ENCODE measurements around the gene AP3B2.
A peak's percentile ranks its signal among the peaks of the same experiment; 100 is the strongest.
"Not testable (repeated sequence)": the region's sequence is repeated elsewhere in the genome, so short reads cannot be mapped to it uniquely, and the experiment has no call there.

Gene AP3B2

GRCh38 chr15:82647045-82647834 lies 62.4 kb downstream of the AP3B2 start, which contains the start of gene CPEB1:
TSS of gene CPEB1 (minus strand) at chr15:82647363. CDS start at chr15:82628459, 18,904 bp downstream.
- peak in 1 of 2 experiments; percentile 35 for DNase-seq

GRCh38 chr15:82646250-82647044 lies 63.2 kb downstream of the AP3B2 start:
- DNase-seq: no peak

DNA sequence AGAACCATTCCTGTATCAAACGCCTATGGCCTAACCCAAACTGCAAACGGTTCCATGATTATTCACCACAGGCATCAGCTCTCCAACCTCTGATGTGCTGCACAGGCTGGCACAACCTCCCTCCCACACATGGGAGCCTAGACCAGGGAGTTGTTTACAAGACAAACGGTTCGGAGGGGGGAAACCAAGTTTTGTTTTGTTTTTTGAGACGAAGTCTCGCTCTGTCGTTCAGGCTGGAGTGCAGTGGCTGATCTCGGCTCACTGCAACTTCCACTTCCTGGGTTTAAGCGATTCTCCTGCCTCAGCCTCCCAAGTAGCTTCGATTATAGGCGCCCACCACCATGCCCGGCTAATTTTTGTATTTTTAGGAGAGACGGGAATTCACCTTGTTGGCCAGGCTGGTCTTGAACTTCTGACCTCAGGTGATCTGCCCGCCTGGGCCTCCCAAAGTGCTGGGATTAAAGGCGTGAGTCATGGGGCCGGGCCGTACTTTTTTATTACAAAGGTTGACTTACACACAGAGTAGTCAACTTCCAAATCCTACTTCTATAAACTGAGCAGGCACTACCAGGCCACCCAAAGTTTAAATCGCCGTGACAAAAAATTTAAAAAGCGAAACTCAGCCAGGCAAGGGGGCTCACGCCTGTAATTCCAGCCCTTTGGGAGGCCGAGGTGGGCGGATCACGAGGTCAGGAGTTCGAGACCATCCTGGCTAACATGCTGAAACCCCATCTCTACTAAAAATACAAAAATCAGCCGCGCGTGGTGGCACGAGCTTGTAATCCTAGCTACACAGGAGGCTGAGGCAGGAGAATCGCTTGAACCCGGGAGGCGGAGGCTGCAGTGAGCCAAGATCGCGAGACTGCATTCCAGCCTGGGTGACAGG lies 64.5 kb downstream of the AP3B2 start:
- DNase-seq: not testable (repeated sequence)

- no peak for DNase-seq
Measured at GRCh38 chr15:82643992-82644391, 65.7 kb downstream of the AP3B2 start.

GRCh38 chr15:82642656-82643055 lies 67.0 kb downstream of the AP3B2 start:
- DNase-seq: no peak

GRCh38 chr15:82641129-82641798 lies 68.4 kb downstream of the AP3B2 start:
- no peak for DNase-seq

- no peak for DNase-seq
Measured at GRCh38 chr15:82640672-82641071, 69.0 kb downstream of the AP3B2 start.

GRCh38 chr15:82635798-82636197 lies 73.9 kb downstream of the AP3B2 start:
- no peak for DNase-seq

- DNase-seq: no peak
Measured at GRCh38 chr15:82630033-82630432, 79.6 kb downstream of the AP3B2 start.

GRCh38 chr15:82625136-82625535 lies 84.5 kb downstream of the AP3B2 start:
- no peak for DNase-seq

- no peak for DNase-seq
Measured at GRCh38 chr15:82624438-82624837, 85.2 kb downstream of the AP3B2 start.

- no peak for DNase-seq
Measured at GRCh38 chr15:82624008-82624407, 85.7 kb downstream of the AP3B2 start.

DNA sequence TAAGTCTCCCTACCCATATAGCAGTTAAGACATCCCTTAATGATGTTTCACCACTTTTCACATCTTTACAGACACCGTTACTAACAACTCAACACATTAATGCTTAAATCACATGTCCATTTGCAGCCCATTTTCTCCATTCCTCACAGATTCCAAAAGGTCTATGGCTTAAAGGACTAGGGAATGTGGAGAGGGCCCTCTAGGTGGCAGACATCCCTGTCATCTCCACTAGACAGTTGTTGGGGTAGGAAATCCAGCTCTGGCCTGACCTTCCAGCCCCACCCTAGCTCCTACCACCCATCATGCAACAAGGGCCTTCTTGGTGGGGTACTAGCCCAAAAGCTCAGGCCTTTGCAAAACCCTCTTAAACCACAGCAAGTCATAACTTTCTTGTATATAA lies 87.7 kb downstream of the AP3B2 start:
- peak in 1 of 2 experiments; percentile 23 for DNase-seq

DNA sequence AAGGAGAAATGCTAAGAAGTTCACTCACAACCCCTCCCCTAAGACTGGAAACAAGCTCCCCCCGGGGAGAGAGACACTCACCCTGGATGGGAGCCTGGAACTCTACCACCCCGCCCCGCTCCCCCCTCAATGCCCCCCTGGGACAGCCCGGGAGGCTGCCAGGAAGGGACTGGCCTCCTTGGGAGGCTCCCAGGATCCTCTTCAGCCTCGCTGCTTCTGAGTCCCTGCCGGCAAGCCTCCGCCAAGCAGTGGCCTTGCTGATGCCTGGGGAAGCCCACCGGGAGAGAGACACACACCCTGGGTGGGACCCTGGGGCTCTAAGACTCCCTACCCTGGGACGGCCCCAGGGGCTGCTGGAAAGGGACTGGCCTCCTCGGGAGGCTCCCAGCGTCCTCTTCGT lies 95.9 kb downstream of the AP3B2 start:
- no peak for DNase-seq

DNA sequence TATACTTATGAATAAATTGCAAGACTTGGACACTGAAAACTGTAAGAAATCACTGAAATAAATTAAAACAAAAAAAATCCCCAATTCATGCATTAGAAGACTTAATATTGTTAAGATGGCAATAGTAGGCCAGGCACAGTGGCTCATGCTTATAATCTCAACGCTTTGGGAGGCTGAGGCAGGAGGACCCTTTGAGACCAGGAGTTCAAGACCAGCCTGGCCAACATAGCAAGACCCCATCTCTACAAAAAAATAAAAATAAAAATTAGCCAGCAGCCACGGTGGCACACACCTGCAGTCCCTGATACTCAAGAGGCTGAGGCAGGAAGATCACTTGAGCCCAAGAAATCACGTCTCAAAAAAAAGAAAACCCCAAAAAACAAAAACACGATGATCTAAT lies 98.3 kb downstream of the AP3B2 start:
- DNase-seq: no peak

Data from SW 1271 (cell line).